SU-DHL-6 (cell line): Measurements from ENCODE around the gene ABCC8.
"Not testable (repeated sequence)": the region's sequence is repeated elsewhere in the genome, so short reads cannot be mapped to it uniquely, and the experiment has no call there.

Source experiments
- H2AFZ ChIP-seq: fragments of 200-600 bp; sonication (generic); 2 replicates; pipeline ENCODE4 v1.6.1; 2014; ENCODE audit warnings: low read depth, mild to moderate bottlenecking, moderate library complexity, mixed read lengths, antibody characterized with exemption, low read length; ENCODE audit not compliant: severe bottlenecking
- H3F3A ChIP-seq: fragments of 200-600 bp; shearing (Covaris generic); 2 replicates; pipeline ENCODE4 v1.6.0; 2016; ENCODE audit warnings: antibody characterized with exemption, mild to moderate bottlenecking; ENCODE audit not compliant: insufficient read depth
- H3K27ac ChIP-seq: fragments of 200-600 bp; sonication (generic); 2 replicates; pipeline ENCODE4 v1.5.1; 2016; ENCODE audit warnings: low read depth, mild to moderate bottlenecking, low read length, moderate library complexity, mixed read lengths
- H3K27me3 ChIP-seq: fragments of 200-600 bp; sonication (generic), shearing (Covaris generic); 2 replicates; pipeline ENCODE4 v1.6.0; 2014; ENCODE audit warnings: mild to moderate bottlenecking, low read length
- H3K36me3 ChIP-seq: fragments of 200-600 bp; sonication (generic); 2 replicates; pipeline ENCODE4 v1.6.1; 2014; ENCODE audit warnings: mild to moderate bottlenecking, low read length, mixed read lengths
- H3K4me2 ChIP-seq: fragments of 300-600, 200-600 bp; shearing (Covaris generic), sonication (generic); 2 replicates; pipeline ENCODE4 v1.6.0; 2014; ENCODE audit warnings: low read length, low read depth, mild to moderate bottlenecking; ENCODE audit not compliant: poor library complexity, severe bottlenecking
- H3K4me3 ChIP-seq: fragments of 200-600 bp; sonication (generic); 2 replicates; pipeline ENCODE4 v1.5.1; 2014; ENCODE audit warnings: antibody characterized with exemption, low read length, mild to moderate bottlenecking, mixed read lengths; ENCODE audit not compliant: insufficient read depth, poor library complexity, severe bottlenecking
- H3K79me2 ChIP-seq: fragments of 200-600 bp; sonication (generic); 2 replicates; pipeline ENCODE4 v1.6.1; 2014; ENCODE audit warnings: mild to moderate bottlenecking, low read length, moderate library complexity; ENCODE audit not compliant: insufficient read depth
- H3K9ac ChIP-seq: fragments of 200-600 bp; sonication (generic); 2 replicates; pipeline ENCODE4 v1.7.0; 2014; ENCODE audit warnings: mild to moderate bottlenecking, low read length
- H3K9me2 ChIP-seq: fragments of 200-600 bp; sonication (generic); replicated peaks from 2 replicates; pipeline ENCODE4 v1.6.1; 2014; ENCODE audit warnings: low read length; ENCODE audit not compliant: insufficient read depth
- H3K9me3 ChIP-seq: fragments of 200-600 bp; sonication (generic); 2 replicates; pipeline ENCODE4 v1.6.1; 2014; ENCODE audit warnings: low read length, mixed read lengths; ENCODE audit not compliant: insufficient read depth
- H4K20me1 ChIP-seq: fragments of 200-600 bp; sonication (generic); 2 replicates; pipeline ENCODE4 v1.6.1; 2014; ENCODE audit warnings: low read depth, mild to moderate bottlenecking, antibody characterized with exemption, low read length, moderate library complexity, mixed read lengths
- EZH2phosphoT487 ChIP-seq: fragments of 200-600 bp; sonication (generic), shearing (Covaris generic); conservative IDR thresholded peaks from 2 replicates; pipeline ENCODE4 v1.6.1; 2018; ENCODE audit warnings: mild to moderate bottlenecking, antibody characterized with exemption, low read length, moderate library complexity, mixed read lengths
- TF ChIP-seq, protein P1 (sequence below): fragments of 200-600 bp; sonication (generic); IDR thresholded peaks from one replicate; pipeline ENCODE4 v1.5.1; 2017; ENCODE audit warnings: antibody characterized with exemption, mild to moderate bottlenecking, low read length, moderate library complexity; ENCODE audit not compliant: insufficient read depth, poor library complexity, severe bottlenecking

The ABCC8 gene

DNA sequence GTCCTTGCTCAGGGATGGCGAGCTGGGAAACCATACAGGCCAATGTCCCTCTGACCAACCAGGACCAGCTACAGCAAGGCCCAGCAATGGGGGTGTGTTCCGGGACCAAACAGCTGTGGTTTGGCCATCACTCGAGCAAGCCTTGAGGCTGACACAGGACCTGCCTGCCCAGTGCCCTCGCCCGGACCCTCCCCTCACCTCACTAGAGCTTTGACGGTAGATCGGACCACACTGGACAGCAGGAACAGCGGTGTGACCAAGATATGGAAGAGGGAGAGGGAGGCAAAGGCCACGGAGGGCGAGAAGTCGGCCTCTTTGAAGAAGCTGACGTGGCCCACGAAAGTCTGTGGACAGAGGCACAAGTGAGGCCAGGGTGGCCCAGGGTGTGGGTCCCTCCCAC lies 46.0 kb downstream of the ABCC8 start:
- Histone ChIP-seq H3K4me2 (no peak overlapping the region), H2AFZ (no peak overlapping the region), H3F3A (no peaks in the 10 kb centered on the region), H3K79me2 (no peaks in the 10 kb centered on the region), H3K9ac (no peak overlapping the region), H3K36me3 (no peaks in the 10 kb centered on the region), H4K20me1 (no peaks in the 10 kb centered on the region), H3K4me3 (no peak overlapping the region), H3K27ac (no peak overlapping the region), H3K9me3 (no peaks in the 10 kb centered on the region), H3K9me2 (no peaks in the 10 kb centered on the region), H3K27me3 (no peaks in the 10 kb centered on the region)
- TF ChIP-seq, protein P1, sequence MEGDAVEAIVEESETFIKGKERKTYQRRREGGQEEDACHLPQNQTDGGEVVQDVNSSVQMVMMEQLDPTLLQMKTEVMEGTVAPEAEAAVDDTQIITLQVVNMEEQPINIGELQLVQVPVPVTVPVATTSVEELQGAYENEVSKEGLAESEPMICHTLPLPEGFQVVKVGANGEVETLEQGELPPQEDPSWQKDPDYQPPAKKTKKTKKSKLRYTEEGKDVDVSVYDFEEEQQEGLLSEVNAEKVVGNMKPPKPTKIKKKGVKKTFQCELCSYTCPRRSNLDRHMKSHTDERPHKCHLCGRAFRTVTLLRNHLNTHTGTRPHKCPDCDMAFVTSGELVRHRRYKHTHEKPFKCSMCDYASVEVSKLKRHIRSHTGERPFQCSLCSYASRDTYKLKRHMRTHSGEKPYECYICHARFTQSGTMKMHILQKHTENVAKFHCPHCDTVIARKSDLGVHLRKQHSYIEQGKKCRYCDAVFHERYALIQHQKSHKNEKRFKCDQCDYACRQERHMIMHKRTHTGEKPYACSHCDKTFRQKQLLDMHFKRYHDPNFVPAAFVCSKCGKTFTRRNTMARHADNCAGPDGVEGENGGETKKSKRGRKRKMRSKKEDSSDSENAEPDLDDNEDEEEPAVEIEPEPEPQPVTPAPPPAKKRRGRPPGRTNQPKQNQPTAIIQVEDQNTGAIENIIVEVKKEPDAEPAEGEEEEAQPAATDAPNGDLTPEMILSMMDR: no peak

DNA sequence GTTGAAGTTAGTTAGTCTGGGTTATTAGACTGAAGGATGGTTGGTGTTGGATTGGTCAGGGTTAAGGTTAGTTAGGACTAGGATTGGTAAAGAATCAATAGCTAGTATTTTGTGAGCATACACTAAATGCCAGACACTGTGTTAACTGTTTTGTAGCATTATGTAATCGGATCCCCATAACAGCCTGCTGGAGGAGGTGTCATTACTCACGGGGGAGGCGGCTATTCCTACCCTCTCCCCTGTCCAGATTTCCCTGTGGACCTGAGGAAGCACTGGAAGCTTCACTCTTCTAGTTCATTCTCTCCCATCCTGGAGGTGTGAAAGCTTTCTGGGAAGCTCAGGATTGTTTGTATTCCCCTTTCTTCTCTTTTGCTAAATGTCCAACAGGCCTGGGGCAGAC lies 47.7 kb downstream of the ABCC8 start:
- Histone ChIP-seq H4K20me1 (no peaks in the 10 kb centered on the region), H3K27me3 (no peaks in the 10 kb centered on the region), H3K79me2 (no peaks in the 10 kb centered on the region), H3K4me2 (no peak overlapping the region), H3K9ac (no peak overlapping the region), H3K4me3 (no peak overlapping the region), H3F3A (no peaks in the 10 kb centered on the region), H3K27ac (no peak overlapping the region), H2AFZ (no peak overlapping the region), H3K9me3 (no peaks in the 10 kb centered on the region), H3K36me3 (no peaks in the 10 kb centered on the region), H3K9me2 (no peaks in the 10 kb centered on the region)
- no peak for TF ChIP-seq EZH2phosphoT487
- TF ChIP-seq, protein P1: no peak

DNA sequence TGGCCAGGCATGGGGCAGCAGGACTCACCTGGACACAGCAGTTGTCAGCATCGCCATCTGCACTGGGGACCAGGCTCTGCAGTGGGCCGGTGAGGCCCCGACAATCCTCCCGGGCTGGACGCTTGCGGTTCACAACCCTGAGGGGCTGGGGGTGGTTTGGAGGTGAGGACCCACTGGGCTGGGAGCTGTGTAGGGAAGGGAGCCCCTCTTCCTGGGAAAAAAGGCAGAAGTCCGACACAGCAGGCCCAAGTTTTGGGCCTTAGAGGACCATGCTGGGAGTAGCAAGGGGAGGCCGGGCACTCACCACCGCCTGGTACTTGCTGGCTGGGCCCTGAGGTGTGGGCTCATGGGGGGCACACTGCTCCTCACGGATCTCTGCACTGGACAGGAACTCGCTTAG lies 48.4 kb downstream of the ABCC8 start:
- Histone ChIP-seq H3F3A (no peaks in the 10 kb centered on the region), H3K9me3 (no peaks in the 10 kb centered on the region), H3K36me3 (no peaks in the 10 kb centered on the region), H3K27me3 (no peaks in the 10 kb centered on the region), H3K9ac (no peak overlapping the region), H3K79me2 (no peaks in the 10 kb centered on the region), H4K20me1 (no peaks in the 10 kb centered on the region), H3K4me2 (no peak overlapping the region), H2AFZ (no peak overlapping the region), H3K4me3 (no peak overlapping the region), H3K9me2 (no peaks in the 10 kb centered on the region), H3K27ac (no peak overlapping the region)
- TF ChIP-seq, protein P1: no peak
- TF ChIP-seq EZH2phosphoT487: no peak

DNA sequence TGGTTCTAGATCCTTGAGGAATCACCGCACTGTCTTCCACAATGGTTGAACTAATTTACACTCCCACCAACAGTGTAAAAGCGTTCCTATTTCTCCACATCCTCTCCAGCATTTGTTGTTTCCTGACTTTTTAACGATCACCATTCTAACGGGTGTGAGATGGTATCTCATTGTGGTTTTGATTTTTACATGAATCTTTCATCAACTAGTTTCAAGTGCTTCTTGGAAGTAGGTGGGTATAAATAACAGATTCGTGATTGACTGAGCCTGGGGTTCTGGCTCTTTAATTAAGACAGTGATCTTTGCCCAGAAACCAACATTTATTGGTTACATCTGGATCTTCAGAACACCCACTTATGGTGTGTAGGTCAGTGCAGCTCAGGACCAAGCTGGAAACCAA lies 50.4 kb downstream of the ABCC8 start:
- not testable (repeated sequence) for H3F3A ChIP-seq, H3K79me2 ChIP-seq, H3K27ac ChIP-seq, H3K9ac ChIP-seq, H3K9me2 ChIP-seq, H2AFZ ChIP-seq, H3K9me3 ChIP-seq, H3K4me2 ChIP-seq, H3K36me3 ChIP-seq, H3K4me3 ChIP-seq, H3K27me3 ChIP-seq, H4K20me1 ChIP-seq
